A673 (cell line): ENCODE data around the gene ZBTB22. TPM values are rescaled to one million over a fixed set of nuclear protein-coding genes. Genes with fewer than 3 reads are reported as not detected.

Experiments used
- BruUV-seq: library from RNA; stranded (reverse); fragments of 400-500 nt; replicated peaks from 2 replicates; lab custom pipeline; 2021; lab: Mats Ljungman, UMichigan
- CTCF ChIA-PET: fragments of 300-600 bp; sonication (Branson Sonifier 250); formaldehyde crosslinking; loops from one replicate; lab custom pipeline; 2022; ENCODE audit warnings: antibody characterized with exemption; lab: Charles Lee
- POLR2A ChIA-PET: fragments of 300-600 bp; sonication (Branson Sonifier 250); formaldehyde crosslinking; loops from one replicate; lab custom pipeline; 2022; ENCODE audit warnings: antibody characterized with exemption; ENCODE audit not compliant: low non-redundant PET; lab: Charles Lee
- DNase-seq: peaks from one replicate; pipeline ENCODE4 v3.0.0-alpha.2; 2015; ENCODE audit warnings: low spot score
- H3K27ac ChIP-seq: fragments of 200-600 bp; sonication (generic); 2 replicates; pipeline ENCODE4 v1.5.1; 2016; ENCODE audit warnings: mixed run types, low read depth, mild to moderate bottlenecking, mixed read lengths, antibody characterized with exemption, low read length; ENCODE audit not compliant: poor library complexity, severe bottlenecking
- H3K27me3 ChIP-seq: fragments of 200-600 bp; sonication (generic); replicated peaks from 2 replicates; pipeline ENCODE4 v1.6.1; 2017; ENCODE audit warnings: mixed run types, low read depth, mild to moderate bottlenecking, mixed read lengths, antibody characterized with exemption, low read length; ENCODE audit not compliant: insufficient read depth, poor library complexity
- H3K36me3 ChIP-seq: fragments of 200-600 bp; sonication (generic); 2 replicates; pipeline ENCODE4 v1.6.1; 2016; ENCODE audit warnings: mixed run types, mild to moderate bottlenecking, mixed read lengths, antibody characterized with exemption, low read length; ENCODE audit not compliant: insufficient read depth, poor library complexity, severe bottlenecking
- H3K4me1 ChIP-seq: fragments of 200-600 bp; sonication (generic); 2 replicates; pipeline ENCODE4 v1.6.1; 2017; ENCODE audit warnings: mixed run types, mild to moderate bottlenecking, mixed read lengths, antibody characterized with exemption, low read length; ENCODE audit not compliant: insufficient read depth, poor library complexity, severe bottlenecking
- H3K4me3 ChIP-seq: fragments of 200-600 bp; sonication (generic); 2 replicates; pipeline ENCODE4 v1.5.1; 2016; ENCODE audit warnings: low read depth, mixed run types, mild to moderate bottlenecking, mixed read lengths, low read length; ENCODE audit not compliant: poor library complexity, severe bottlenecking
- H3K9me3 ChIP-seq: fragments of 200-600 bp; sonication (generic); 2 replicates; pipeline ENCODE4 v1.6.1; 2016; ENCODE audit warnings: mixed run types, low read depth, mild to moderate bottlenecking, mixed read lengths, antibody characterized with exemption, low read length; ENCODE audit not compliant: poor library complexity, severe bottlenecking
- CTCF ChIP-seq: fragments of 300-800, 200-600 bp; sonication (generic); conservative IDR thresholded peaks from 2 replicates; pipeline ENCODE4 v1.5.1; 2017; ENCODE audit warnings: low read depth, mild to moderate bottlenecking, antibody characterized with exemption, low read length, moderate library complexity, mixed read lengths
- EZH2 ChIP-seq: fragments of 200-600 bp; sonication (generic); IDR thresholded peaks from 2 replicates; pipeline ENCODE4 v1.6.1; 2017; ENCODE audit warnings: borderline replicate concordance, low read depth, mild to moderate bottlenecking, mixed read lengths, antibody characterized with exemption, low read length; ENCODE audit not compliant: poor library complexity, severe bottlenecking
- intact Hi-C: fragments of 100-400 bp; cut with micrococcal nuclease; formaldehyde crosslinking; loops from one replicate; pipeline ENCODE4 v1.10.0; 2022; ENCODE audit not compliant: unreplicated experiment
- total RNA-seq: library from RNA; stranded (reverse); gene quantifications from 2 replicates; pipeline ENCODE4 v1.2.3, GENCODE V29; 2021

Gene ZBTB22
- total RNA-seq, 1 experiment from 2014 or later = 11.3 TPM

DNA sequence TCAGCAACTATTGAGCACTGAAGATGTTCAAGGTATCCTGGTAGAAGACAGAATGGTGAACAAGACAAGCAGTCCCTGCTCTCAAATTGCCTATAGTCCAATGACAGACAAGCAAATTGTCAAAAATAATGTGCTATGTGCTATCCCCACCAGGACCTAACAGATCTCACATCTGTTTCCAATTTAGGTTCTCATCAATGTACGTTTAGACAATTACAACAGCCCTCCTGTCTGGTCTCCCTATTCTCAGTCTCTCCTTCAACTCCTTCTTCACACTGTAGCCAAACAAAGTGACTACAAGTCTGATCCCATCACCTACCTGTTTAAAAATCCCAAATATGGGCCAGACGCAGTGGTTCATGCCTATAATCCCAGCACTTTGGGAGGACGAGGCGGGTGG is 11.2 kb downstream of the ZBTB22 start:
- no peak for DNase-seq
- intact Hi-C loops = no loop called here
- H3K4me3 ChIP-seq = no peak overlapping the region
- peaks cover 24% of the 10 kb centered on the region for H3K36me3 ChIP-seq
- ChIA-PET CTCF (no interaction called here), POLR2A (no interaction called here)
- H3K9me3 ChIP-seq = no peaks in the 10 kb centered on the region
- H3K4me1 ChIP-seq = peaks cover 4% of the 10 kb centered on the region
- no peaks in the 10 kb centered on the region for H3K27me3 ChIP-seq
- no peak overlapping the region for H3K27ac ChIP-seq
- BruUV-seq = no TSS peak
- no peak for TF ChIP-seq CTCF

GRCh38 chr6:33305052-33305451 is 12.5 kb downstream of the ZBTB22 start:
- H3K36me3 ChIP-seq = peaks cover 15% of the 10 kb centered on the region
- BruUV-seq = no TSS peak
- no peak for DNase-seq
- H3K27ac ChIP-seq = no peak overlapping the region
- no peak overlapping the region for H3K4me3 ChIP-seq
- intact Hi-C loops = no loop called here
- CTCF ChIA-PET = no interaction called here
- H3K4me1 ChIP-seq = peaks cover 4% of the 10 kb centered on the region
- TF ChIP-seq EZH2 = no peak
- TF ChIP-seq CTCF = no peak
- POLR2A ChIA-PET = no interaction called here
- H3K9me3 ChIP-seq = no peaks in the 10 kb centered on the region
- H3K27me3 ChIP-seq = no peaks in the 10 kb centered on the region

DNA sequence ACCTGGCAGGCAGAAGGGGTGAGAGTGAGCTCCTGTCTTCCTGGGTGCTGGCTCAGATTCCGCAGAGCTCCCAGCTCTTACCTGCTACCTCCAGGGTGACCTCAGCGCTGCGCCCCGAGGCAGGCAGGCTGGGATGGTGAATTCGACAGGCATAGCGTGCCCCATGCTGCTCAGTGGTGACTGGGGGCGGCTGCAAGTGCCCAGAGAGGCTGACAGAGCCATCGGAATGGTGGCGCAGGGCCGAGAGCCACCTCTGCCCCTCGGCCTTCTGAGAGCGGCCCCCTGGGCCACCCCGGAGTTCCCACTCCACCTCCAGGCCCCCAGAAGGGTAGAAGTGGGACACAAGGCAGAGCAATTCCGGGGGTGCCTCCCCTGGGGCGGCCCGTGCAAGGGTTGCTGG is 13.3 kb downstream of the ZBTB22 start:
- no peak for TF ChIP-seq CTCF
- no peak for TF ChIP-seq EZH2
- CTCF ChIA-PET = interaction anchor here (0.5 kb wide), 1 partner anchor 34 kb away, joined by 4 read pairs; no protein-coding TSS in a partner anchor
- intact Hi-C loops = no loop called here
- DNase-seq = no peak
- Histone ChIP-seq H3K4me3 (no peak overlapping the region), H3K4me1 (peaks cover 4% of the 10 kb centered on the region), H3K36me3 (peaks cover 14% of the 10 kb centered on the region), H3K9me3 (no peaks in the 10 kb centered on the region), H3K27me3 (no peaks in the 10 kb centered on the region), H3K27ac (no peak overlapping the region)
- no TSS peak for BruUV-seq
- POLR2A ChIA-PET = no interaction called here
